Fibroblast of skin of right biceps (primary cell): ENCODE measurements around the gene NTM.
"Not testable (repeated sequence)": the region's sequence is repeated elsewhere in the genome, so short reads cannot be mapped to it uniquely, and the experiment has no call there.

ENCODE experiments used
- DNase-seq: peaks from one replicate; pipeline ENCODE4 v3.0.0-alpha.2; 2013

The NTM gene

GRCh38 chr11:131465746-131466145 is 95.3 kb downstream of the NTM start:
- no peak for DNase-seq

- DNase-seq: peak; percentile 26
Measured at GRCh38 chr11:131467645-131468394, 97.4 kb downstream of the NTM start.

- no peak for DNase-seq
Measured at GRCh38 chr11:131468565-131468964, 98.2 kb downstream of the NTM start.

GRCh38 chr11:131470216-131470925 is 100.0 kb downstream of the NTM start:
- no peak for DNase-seq

- peak; percentile 25 for DNase-seq
Measured at GRCh38 chr11:131471976-131472375, 101.6 kb downstream of the NTM start.

- no peak for DNase-seq
Measured at GRCh38 chr11:131474947-131475346, 104.5 kb downstream of the NTM start.

GRCh38 chr11:131476266-131476665 is 105.9 kb downstream of the NTM start:
- DNase-seq: no peak

- no peak for DNase-seq
Measured at GRCh38 chr11:131478341-131478740, 107.9 kb downstream of the NTM start.

- DNase-seq: peak; percentile 36
Measured at GRCh38 chr11:131481303-131481702, 110.9 kb downstream of the NTM start.

GRCh38 chr11:131481971-131482370 is 111.6 kb downstream of the NTM start:
- DNase-seq: no peak

GRCh38 chr11:131483453-131483852 is 113.0 kb downstream of the NTM start:
- no peak for DNase-seq

GRCh38 chr11:131483877-131484276 is 113.5 kb downstream of the NTM start:
- DNase-seq: no peak

GRCh38 chr11:131486100-131486499 is 115.7 kb downstream of the NTM start:
- peak; percentile 93 for DNase-seq

GRCh38 chr11:131486937-131487635 is 116.7 kb downstream of the NTM start:
- no peak for DNase-seq

GRCh38 chr11:131488238-131488637 is 117.8 kb downstream of the NTM start:
- no peak for DNase-seq

GRCh38 chr11:131491503-131491902 is 121.1 kb downstream of the NTM start:
- DNase-seq: peak; percentile 70

- no peak for DNase-seq
Measured at GRCh38 chr11:131495423-131495822, 125.0 kb downstream of the NTM start.

- not testable (repeated sequence) for DNase-seq
Measured at GRCh38 chr11:131497686-131498085, 127.3 kb downstream of the NTM start.

- no peak for DNase-seq
Measured at GRCh38 chr11:131498631-131499160, 128.3 kb downstream of the NTM start.

GRCh38 chr11:131499199-131499598 is 128.8 kb downstream of the NTM start:
- DNase-seq: no peak

GRCh38 chr11:131503017-131503416 is 132.6 kb downstream of the NTM start:
- no peak for DNase-seq

- DNase-seq: peak; percentile 57
Measured at GRCh38 chr11:131504199-131504949, 134.0 kb downstream of the NTM start.

- no peak for DNase-seq
Measured at GRCh38 chr11:131506348-131506747, 135.9 kb downstream of the NTM start.
